Activated CD8-positive, alpha-beta T cell treated with anti-CD3 and anti-CD28 coated beads for 36 hours (primary cell): ENCODE data around the gene OBSCN. TPM values are rescaled to one million over a fixed set of nuclear protein-coding genes. Genes with fewer than 3 reads are reported as not detected.

Experiments used
- ATAC-seq: fragments of 200-7000 bp; cut with Tn5 transposase; one replicate; pipeline ENCODE4 v1.10.0; 2021; ENCODE audit warnings: mild to moderate bottlenecking, moderate library complexity
- CTCF ChIA-PET: fragments of 350-600 bp; sonication (Branson Sonifier 250); formaldehyde crosslinking; loops from one replicate; lab custom pipeline; 2021; ENCODE audit warnings: antibody characterized with exemption; lab: Charles Lee
- POLR2A ChIA-PET: fragments of 350-600 bp; sonication (Branson Sonifier 250); formaldehyde crosslinking; loops from one replicate; lab custom pipeline; 2021; ENCODE audit warnings: antibody characterized with exemption; lab: Charles Lee
- DNase-seq: peaks from one replicate; pipeline ENCODE4 v3.0.0-alpha.2; 2020
- H3K27ac Mint-ChIP-seq: one replicate; pipeline ENCODE4 v1.8.0; 2021; ENCODE audit warnings: mild to moderate bottlenecking, mixed read lengths
- H3K27me3 Mint-ChIP-seq: one replicate; pipeline ENCODE4 v1.8.0; 2021; ENCODE audit warnings: mixed read lengths
- H3K36me3 Mint-ChIP-seq: one replicate; pipeline ENCODE4 v1.8.0; 2021; ENCODE audit warnings: low read depth, mixed read lengths
- H3K4me1 Mint-ChIP-seq: one replicate; pipeline ENCODE4 v1.8.0; 2021; ENCODE audit warnings: low read depth, mixed read lengths
- H3K4me3 Mint-ChIP-seq: one replicate; pipeline ENCODE4 v1.8.0; 2021; ENCODE audit warnings: mild to moderate bottlenecking, moderate library complexity, mixed read lengths
- H3K9me3 Mint-ChIP-seq: one replicate; pipeline ENCODE4 v1.8.0; 2021; ENCODE audit warnings: mixed read lengths
- intact Hi-C: fragments of 100-400 bp; cut with micrococcal nuclease; formaldehyde crosslinking; loops from one replicate; pipeline ENCODE4 v1.10.0; 2022
- total RNA-seq, 2 experiments: library from RNA; stranded (reverse); gene quantifications; one replicate each; pipeline ENCODE4 v1.2.3, GENCODE V29; 2021
- TF ChIP-seq, protein P1 (sequence below): fragments of 200-600 bp; IDR thresholded peaks from one replicate; pipeline ENCODE4 v1.8.0; 2022; ENCODE audit warnings: antibody characterized with exemption, mild to moderate bottlenecking

The OBSCN gene
- total RNA-seq, 2 experiments from 2014 or later: 21.6 to 23.7 TPM

DNA sequence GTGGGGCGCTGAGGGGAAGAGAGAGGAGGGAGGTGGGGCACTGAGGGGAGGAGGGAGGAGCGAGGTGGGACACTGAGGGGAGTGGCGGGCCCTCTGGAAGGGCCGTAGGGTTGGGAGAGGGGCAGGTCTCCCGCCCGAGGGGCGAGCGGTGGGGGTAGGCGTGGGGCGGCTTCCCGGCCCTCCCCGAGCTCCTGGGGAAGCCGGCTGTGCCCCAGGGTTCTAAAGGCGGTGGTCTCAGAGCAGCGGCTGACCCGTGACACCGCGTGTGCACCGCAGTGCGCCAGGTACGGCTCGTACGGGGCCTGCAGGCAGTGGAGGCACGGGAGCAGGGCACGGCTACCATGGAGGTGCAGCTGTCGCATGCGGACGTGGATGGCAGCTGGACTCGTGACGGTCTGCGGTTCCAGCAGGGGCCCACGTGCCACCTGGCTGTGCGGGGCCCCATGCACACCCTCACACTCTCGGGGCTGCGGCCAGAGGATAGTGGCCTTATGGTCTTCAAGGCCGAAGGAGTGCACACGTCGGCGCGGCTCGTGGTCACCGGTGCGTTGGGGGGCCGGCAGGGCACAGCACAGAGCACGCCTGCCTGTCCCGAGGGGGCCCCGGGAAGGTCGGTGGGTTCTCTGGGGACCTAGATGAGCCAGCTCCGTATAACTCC is 68.5 kb downstream of the OBSCN start:
- TF ChIP-seq, protein P1, sequence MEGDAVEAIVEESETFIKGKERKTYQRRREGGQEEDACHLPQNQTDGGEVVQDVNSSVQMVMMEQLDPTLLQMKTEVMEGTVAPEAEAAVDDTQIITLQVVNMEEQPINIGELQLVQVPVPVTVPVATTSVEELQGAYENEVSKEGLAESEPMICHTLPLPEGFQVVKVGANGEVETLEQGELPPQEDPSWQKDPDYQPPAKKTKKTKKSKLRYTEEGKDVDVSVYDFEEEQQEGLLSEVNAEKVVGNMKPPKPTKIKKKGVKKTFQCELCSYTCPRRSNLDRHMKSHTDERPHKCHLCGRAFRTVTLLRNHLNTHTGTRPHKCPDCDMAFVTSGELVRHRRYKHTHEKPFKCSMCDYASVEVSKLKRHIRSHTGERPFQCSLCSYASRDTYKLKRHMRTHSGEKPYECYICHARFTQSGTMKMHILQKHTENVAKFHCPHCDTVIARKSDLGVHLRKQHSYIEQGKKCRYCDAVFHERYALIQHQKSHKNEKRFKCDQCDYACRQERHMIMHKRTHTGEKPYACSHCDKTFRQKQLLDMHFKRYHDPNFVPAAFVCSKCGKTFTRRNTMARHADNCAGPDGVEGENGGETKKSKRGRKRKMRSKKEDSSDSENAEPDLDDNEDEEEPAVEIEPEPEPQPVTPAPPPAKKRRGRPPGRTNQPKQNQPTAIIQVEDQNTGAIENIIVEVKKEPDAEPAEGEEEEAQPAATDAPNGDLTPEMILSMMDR: no peak
- no peaks in the 10 kb centered on the region for H3K27me3 Mint-ChIP-seq
- DNase-seq (no peak), ATAC-seq (no peak)
- H3K9me3 Mint-ChIP-seq: no peaks in the 10 kb centered on the region
- ChIA-PET POLR2A (interaction anchor here (1.1 to 1.7 kb wide), 2 partner anchors 14 to 110 kb away, joined by 3 to 5 read pairs; no protein-coding TSS in a partner anchor), CTCF (interaction anchor here (1.3 kb wide), 1 partner anchor 63 kb away, joined by 3 read pairs; no protein-coding TSS in a partner anchor)
- H3K27ac Mint-ChIP-seq: no peak overlapping the region
- intact Hi-C loops: no loop called here
- H3K4me3 Mint-ChIP-seq: peak overlapping the region; percentile 72
- peaks cover 6% of the 10 kb centered on the region for H3K4me1 Mint-ChIP-seq
- no peaks in the 10 kb centered on the region for H3K36me3 Mint-ChIP-seq

DNA sequence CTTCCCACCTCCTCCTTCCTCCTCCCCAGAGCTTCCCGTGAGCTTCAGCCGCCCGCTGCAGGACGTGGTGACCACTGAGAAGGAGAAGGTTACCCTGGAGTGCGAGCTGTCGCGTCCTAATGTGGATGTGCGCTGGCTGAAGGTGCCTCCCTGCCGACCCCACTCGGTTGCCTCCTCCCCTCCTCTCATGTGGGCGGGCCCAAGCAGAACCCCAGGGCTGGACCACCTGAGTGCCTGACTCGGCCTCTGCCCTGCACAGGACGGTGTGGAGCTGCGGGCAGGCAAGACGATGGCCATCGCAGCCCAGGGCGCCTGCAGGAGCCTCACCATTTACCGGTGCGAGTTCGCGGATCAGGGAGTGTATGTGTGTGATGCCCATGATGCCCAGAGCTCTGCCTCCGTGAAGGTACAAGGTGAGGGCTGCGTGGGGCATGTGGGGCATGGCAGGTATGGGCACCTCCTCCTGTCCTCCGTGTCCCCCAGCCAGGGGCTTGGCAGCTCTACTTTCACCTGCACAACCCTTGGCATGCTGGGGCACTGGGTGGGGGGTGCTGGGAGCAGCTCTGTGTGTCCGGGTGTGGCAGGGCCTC is 69.2 kb downstream of the OBSCN start:
- Mint-ChIP-seq H3K9me3 (no peaks in the 10 kb centered on the region), H3K4me3 (peak overlapping the region; percentile 72), H3K4me1 (peaks cover 6% of the 10 kb centered on the region), H3K36me3 (no peaks in the 10 kb centered on the region), H3K27me3 (no peaks in the 10 kb centered on the region), H3K27ac (no peak overlapping the region)
- no peak for DNase-seq
- ChIA-PET CTCF (no interaction called here), POLR2A (no interaction called here)
- intact Hi-C loops: no loop called here
- no peak for ATAC-seq
- TF ChIP-seq, protein P1: no peak

DNA sequence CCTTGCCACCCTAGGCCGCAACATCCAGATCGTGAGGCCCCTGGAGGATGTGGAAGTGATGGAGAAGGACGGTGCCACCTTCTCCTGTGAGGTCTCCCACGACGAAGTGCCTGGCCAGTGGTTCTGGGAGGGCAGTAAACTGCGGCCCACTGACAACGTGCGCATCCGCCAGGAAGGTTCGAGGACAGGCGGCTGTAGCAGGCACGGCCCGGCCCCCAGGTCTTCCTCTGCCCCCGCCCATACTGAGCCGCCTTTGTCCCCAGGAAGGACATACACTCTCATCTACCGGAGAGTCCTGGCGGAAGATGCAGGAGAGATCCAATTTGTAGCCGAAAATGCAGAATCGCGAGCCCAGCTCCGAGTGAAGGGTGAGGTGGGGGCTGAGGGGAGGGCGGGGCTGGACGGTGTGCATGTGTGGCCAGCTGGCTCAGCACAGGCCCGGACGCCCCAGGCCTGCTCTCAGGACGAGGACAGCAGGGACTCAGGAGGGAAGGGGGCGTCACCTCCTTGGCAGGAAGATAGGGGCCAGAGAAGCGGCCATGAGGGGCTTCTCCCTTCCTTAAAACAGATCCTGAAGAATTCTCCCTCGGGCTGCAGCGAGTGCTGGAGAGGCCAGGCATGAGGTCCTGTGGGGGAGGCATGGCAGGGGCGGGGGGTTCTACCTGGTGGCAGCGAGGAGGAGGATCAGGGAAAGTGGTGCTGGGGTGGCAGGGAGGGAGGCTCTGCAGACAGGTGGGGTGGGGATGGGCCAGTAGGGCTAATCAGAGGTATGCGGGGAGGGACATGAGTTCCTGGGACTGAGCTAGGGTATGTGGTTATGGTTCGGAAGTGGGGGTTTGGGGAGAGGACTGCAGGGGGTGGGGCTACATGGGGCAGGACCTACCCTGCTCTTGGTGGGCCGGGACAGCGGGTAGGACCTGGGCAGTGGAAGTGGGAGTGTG is 69.9 kb downstream of the OBSCN start:
- Mint-ChIP-seq H3K27me3 (no peaks in the 10 kb centered on the region), H3K9me3 (no peaks in the 10 kb centered on the region), H3K4me3 (no peak overlapping the region), H3K4me1 (peaks cover 6% of the 10 kb centered on the region), H3K36me3 (no peaks in the 10 kb centered on the region), H3K27ac (no peak overlapping the region)
- intact Hi-C loops: no loop called here
- ATAC-seq (no peak), DNase-seq (no peak)
- CTCF ChIA-PET: no interaction called here
- TF ChIP-seq, protein P1: no peak
- POLR2A ChIA-PET: interaction anchor here (0.6 kb wide), 1 partner anchor 222 kb away, joined by 3 read pairs; no protein-coding TSS in a partner anchor

DNA sequence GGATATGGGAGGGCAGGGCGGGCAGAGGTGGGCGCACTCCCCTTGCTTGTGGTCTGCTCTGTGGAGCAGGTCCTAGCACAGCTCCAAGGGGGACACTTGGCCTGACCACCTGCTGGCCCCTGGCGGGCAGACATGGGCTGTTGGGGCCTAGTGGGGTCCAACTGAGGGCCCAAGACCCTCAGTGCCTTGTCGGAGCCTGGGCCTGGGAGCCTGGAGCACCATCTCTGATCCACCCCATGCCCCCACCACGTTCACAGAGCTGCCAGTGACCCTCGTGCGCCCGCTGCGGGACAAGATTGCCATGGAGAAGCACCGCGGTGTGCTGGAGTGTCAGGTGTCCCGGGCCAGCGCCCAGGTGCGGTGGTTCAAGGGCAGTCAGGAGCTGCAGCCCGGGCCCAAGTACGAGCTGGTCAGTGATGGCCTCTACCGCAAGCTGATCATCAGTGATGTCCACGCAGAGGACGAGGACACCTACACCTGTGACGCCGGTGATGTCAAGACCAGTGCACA is 70.6 kb downstream of the OBSCN start:
- H3K27ac Mint-ChIP-seq: no peak overlapping the region
- H3K9me3 Mint-ChIP-seq: no peaks in the 10 kb centered on the region
- ChIA-PET CTCF (no interaction called here), POLR2A (no interaction called here)
- H3K4me3 Mint-ChIP-seq: no peak overlapping the region
- DNase-seq (no peak), ATAC-seq (no peak)
- intact Hi-C loops: no loop called here
- no peaks in the 10 kb centered on the region for H3K27me3 Mint-ChIP-seq
- peaks cover 6% of the 10 kb centered on the region for H3K4me1 Mint-ChIP-seq
- TF ChIP-seq, protein P1: no peak
- no peaks in the 10 kb centered on the region for H3K36me3 Mint-ChIP-seq
